Small intestine (tissue), 7 donors: ENCODE data around the gene SHISA8. TPM values are rescaled to one million over a fixed set of nuclear protein-coding genes. Genes with fewer than 3 reads are reported as not detected.

Experiments
- DNase-seq, 2 donors: peaks; one replicate each; pipeline versions ENCODE4 v3.0.0 to v3.0.0-alpha.2; 2013
- FAIRE-seq: peaks from 2 replicates; lab custom pipeline; 2012; peaks lifted over from hg19 to GRCh38; lab: Jason Lieb, UNC
- H3K27ac ChIP-seq, 3 donors: one replicate each; pipeline ENCODE4 v1.5.1; 2013; ENCODE audit warnings: low read length in 2 of 3, mild to moderate bottlenecking in 2 of 3, control low read depth in 1 of 3, inconsistent platforms in 1 of 3, low read depth in 1 of 3, moderate library complexity in 1 of 3
- H3K27me3 ChIP-seq, 3 donors: one replicate each; pipeline ENCODE4 v1.6.1; 2013; ENCODE audit warnings: low read length in 3 of 3, inconsistent platforms in 1 of 3; ENCODE audit not compliant: control insufficient read depth in 3 of 3, insufficient read depth in 3 of 3
- H3K36me3 ChIP-seq, 3 donors: one replicate each; pipeline ENCODE4 v1.6.1; 2013; ENCODE audit warnings: low read length in 3 of 3, inconsistent platforms in 1 of 3, low read depth in 1 of 3, mild to moderate bottlenecking in 1 of 3, moderate library complexity in 1 of 3; ENCODE audit not compliant: control insufficient read depth in 3 of 3, insufficient read depth in 2 of 3
- H3K4me1 ChIP-seq, 3 donors: one replicate each; pipeline ENCODE4 v1.6.1; 2013; ENCODE audit warnings: low read length in 2 of 3, inconsistent platforms in 1 of 3, low read depth in 1 of 3, mild to moderate bottlenecking in 1 of 3, moderate library complexity in 1 of 3; ENCODE audit not compliant: control insufficient read depth in 3 of 3, insufficient read depth in 2 of 3
- H3K4me3 ChIP-seq, 3 donors: one replicate each; pipeline ENCODE4 v1.5.1; 2013; ENCODE audit warnings: low read length in 3 of 3, control low read depth in 1 of 3, inconsistent platforms in 1 of 3, low read depth in 1 of 3, mild to moderate bottlenecking in 1 of 3, moderate library complexity in 1 of 3
- H3K9me3 ChIP-seq, 2 donors: one replicate each; pipeline ENCODE4 v1.6.1; 2013; ENCODE audit warnings: low read depth in 1 of 2, low read length in 1 of 2; ENCODE audit not compliant: control insufficient read depth in 2 of 2, insufficient read depth in 1 of 2
- WGBS, 3 donors: extraction: QIAGEN DNeasy Blood & Tissue Kit; methylation state at CpG; one replicate each; pipeline ENCODE4 v1.1.7; 2013; 5-methylcytosine and 5-hydroxymethylcytosine counted together
- polyA plus RNA-seq, 4 donors: library from polyadenylated mRNA; stranded (reverse) in 3 of 4; unstranded in 1 of 4; fragments of 200-250 nt in 3 of 4; fragments of 120-200 nt in 1 of 4; gene quantifications; one replicate each; pipeline versions ENCODE4 v1.2.1 to v1.2.3, GENCODE V29; 2013
- donor health status: healthy with polysubstance abuse.
- donor health status: control.
- donor health status: control.
- donor health status: Bipolar disorder and iron deficiency.
- donor health status: healthy.

Gene SHISA8
- polyA plus RNA-seq, 4 donors, result 0.04 to 0.10 TPM; not detected in 2

GRCh38 chr22:41913040-41913719, 1.7 kb downstream of the SHISA8 start:
- Histone ChIP-seq H3K27ac (no peak overlapping the region), H3K4me3 (no peak overlapping the region), H3K36me3 (peaks cover 0 to 2% (median 0%) of the 10 kb centered on the region in 3 donors), H3K4me1 (peaks cover 0 to 19% (median 3%) of the 10 kb centered on the region in 3 donors), H3K27me3 (peaks cover 6 to 86% (median 40%) of the 10 kb centered on the region in 3 donors), H3K9me3 (peaks cover 0 to 7% of the 10 kb centered on the region in 2 donors)
- no peak for DNase-seq
- no peak for FAIRE-seq
- 53 to 59% (median 57%) methylated on average over 11 of the region's 11 CpGs for whole genome bisulfite sequencing, 3 donors

DNA sequence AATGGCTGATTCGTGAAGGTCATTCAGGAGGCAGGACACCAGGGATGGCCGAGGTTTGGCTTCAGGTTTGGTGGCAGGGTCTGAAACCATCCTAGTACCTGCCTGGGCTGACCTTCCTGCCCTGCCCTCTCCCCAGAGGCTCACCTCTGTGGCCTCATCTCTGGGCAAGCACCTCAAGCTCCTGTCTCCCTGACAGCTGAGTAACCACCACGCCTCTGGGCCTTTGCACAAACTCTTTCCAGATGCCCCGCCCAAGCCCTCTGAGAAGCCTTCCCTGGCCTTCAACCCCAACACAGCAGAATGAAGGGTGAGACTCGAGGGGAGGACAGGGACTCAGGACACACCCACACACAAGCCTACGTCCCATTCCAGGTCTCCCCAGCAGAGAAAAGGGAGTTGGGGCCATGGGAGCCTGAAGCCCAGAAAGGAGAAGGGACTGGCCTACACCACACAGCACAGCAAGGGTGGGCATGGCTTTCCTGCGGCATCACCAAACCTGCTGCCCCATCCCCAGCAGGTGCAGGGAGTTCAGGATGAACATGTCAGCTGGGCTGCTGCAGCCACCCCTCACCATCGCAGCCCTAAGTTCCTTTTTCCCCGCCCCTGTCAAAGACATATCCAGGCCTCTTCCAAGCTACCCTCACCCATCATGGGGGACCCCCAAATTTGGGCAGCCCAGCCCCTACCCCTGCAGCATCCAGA, 2.4 kb downstream of the SHISA8 start:
- FAIRE-seq (no peak), DNase-seq (no peak)
- Histone ChIP-seq H3K4me3 (no peak overlapping the region), H3K9me3 (peaks cover 0 to 7% of the 10 kb centered on the region in 2 donors), H3K27ac (no peak overlapping the region), H3K27me3 (peaks cover 6 to 82% (median 40%) of the 10 kb centered on the region in 3 donors), H3K36me3 (peaks cover 0 to 9% (median 0%) of the 10 kb centered on the region in 3 donors), H3K4me1 (peaks cover 0 to 17% (median 3%) of the 10 kb centered on the region in 3 donors)
- 54 to 75% (median 62%) methylated on average over 9 of the region's 9 CpGs for WGBS, 3 donors

GRCh38 chr22:41911001-41911611, 3.8 kb downstream of the SHISA8 start:
- DNase-seq, result no peak
- Histone ChIP-seq H3K4me1 (peaks cover 0 to 17% (median 3%) of the 10 kb centered on the region in 3 donors), H3K27me3 (peaks cover 6 to 68% (median 35%) of the 10 kb centered on the region in 3 donors), H3K36me3 (peaks cover under 1 to 22% (median 2%) of the 10 kb centered on the region in 3 donors), H3K4me3 (peak overlapping the region in 1 of 3 donors; percentile 9), H3K27ac (no peak overlapping the region), H3K9me3 (peaks cover 0 to 7% of the 10 kb centered on the region in 2 donors)
- 6 to 8% (median 8%) methylated on average over 31 to 37 of the region's 37 CpGs for WGBS, 3 donors
- FAIRE-seq, result no peak

DNA sequence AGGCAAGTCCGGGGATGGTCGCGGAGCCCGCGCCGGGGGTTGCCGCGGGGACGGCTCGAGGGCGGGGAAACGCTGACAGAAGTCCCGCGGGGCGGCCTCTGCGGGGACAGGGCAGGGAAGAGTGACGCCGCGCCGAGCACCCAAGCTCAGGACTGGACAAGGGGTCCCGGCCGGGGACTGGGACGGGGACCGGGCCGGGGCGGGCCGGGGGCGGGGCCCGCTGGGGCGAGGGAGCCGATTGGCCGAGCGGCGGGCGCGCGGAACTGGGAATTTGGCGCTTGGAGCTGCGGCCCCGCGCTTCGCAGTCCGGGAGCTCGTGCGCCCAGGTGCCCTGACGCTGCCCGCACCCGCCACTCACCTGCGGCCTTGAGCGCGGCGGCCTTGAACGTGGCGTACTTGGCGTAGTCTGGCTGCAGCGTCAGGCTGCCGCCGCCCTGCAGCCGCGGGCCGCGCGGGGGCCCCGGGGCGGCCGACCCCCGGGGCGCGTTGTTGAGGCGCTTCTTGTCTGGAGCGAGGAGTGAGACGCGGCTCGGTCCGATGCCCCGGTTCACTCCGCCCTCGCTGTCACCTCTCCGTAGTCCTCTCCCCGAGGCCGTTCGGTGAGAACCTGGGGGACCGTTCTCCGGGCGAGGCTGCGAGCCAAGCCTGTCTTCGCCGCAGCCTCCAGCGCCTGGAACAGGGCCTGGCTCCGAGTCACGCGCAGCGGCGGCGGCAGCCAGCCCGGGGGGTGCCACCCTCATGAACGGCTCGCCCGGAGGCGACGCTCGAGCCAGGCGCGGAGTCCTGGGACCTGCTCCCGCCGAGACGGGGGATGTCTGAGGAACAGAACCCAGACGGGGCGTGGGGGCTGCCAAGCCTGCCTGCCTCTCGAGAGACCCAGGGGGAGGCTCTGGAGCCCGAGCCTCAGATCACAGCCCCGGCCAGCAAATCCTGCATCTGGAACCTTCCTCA, 4.5 kb downstream of the SHISA8 start:
- H3K27me3 ChIP-seq, result peaks cover 6 to 60% (median 33%) of the 10 kb centered on the region in 3 donors
- H3K4me3 ChIP-seq, result peak overlapping the region in 1 of 3 donors; percentile 37
- no peak overlapping the region for H3K27ac ChIP-seq
- H3K9me3 ChIP-seq, result peaks cover 0 to 7% of the 10 kb centered on the region in 2 donors
- peaks cover 2 to 29% (median 5%) of the 10 kb centered on the region in 3 donors for H3K36me3 ChIP-seq
- H3K4me1 ChIP-seq, result peaks cover 0 to 13% (median 3%) of the 10 kb centered on the region in 3 donors
- FAIRE-seq (no peak), DNase-seq (peak in 1 of 2 donors; percentile 58)
- 0 to 2% (median 1%) methylated on average over 88 to 112 of the region's 112 CpGs for WGBS, 3 donors

DNA sequence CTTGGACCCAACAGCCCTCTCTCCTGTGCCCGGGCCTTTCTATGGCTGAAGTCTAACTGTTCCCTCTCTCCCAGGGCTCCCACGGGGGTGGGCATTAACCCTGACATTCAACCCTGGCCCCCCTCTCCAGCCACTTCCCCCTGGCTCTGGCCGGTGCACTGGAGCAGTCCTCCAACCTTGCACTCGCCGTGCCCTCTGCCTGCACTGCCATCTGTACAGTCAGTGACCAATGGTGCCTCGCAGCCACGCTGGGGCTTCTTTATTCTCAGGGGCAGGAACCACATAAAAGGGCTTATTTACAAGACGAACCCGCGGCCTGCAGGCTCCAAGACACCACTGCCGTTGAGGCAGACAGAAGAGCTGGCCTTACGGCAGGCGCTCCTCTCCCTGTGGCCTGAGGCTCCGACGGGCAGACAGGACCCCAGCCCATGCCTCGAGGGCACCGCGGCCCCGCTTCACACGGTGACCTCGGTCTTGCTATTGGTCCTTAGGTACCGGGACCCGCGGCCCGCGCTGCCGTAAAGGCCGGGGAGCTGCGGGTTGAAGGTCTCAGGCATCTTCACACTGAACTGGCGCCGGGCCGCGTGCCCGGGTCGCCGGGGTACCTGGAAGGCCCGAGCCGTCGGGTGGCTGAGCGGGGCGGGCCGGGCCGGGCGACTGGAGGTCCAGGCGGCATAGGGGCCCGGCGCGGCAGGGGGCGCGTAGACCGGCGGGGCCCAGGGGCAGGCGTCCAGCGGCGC, 5.4 kb downstream of the SHISA8 start:
- Histone ChIP-seq H3K27ac (no peak overlapping the region), H3K27me3 (peaks cover 6 to 56% (median 31%) of the 10 kb centered on the region in 3 donors), H3K4me3 (peak overlapping the region in 1 of 3 donors; percentile 37), H3K9me3 (peaks cover 0 to 7% of the 10 kb centered on the region in 2 donors), H3K4me1 (peaks cover 0 to 10% (median 3%) of the 10 kb centered on the region in 3 donors), H3K36me3 (peaks cover 2 to 38% (median 7%) of the 10 kb centered on the region in 3 donors)
- no peak for DNase-seq
- WGBS, 3 donors, result 13 to 24% (median 21%) methylated on average over 38 to 55 of the region's 55 CpGs
- FAIRE-seq, result no peak

GRCh38 chr22:41908411-41909309, 6.2 kb downstream of the SHISA8 start:
- DNase-seq (no peak), FAIRE-seq (no peak)
- Histone ChIP-seq H3K27me3 (peaks cover 6 to 51% (median 27%) of the 10 kb centered on the region in 3 donors), H3K4me3 (no peak overlapping the region), H3K9me3 (peaks cover 0 to 7% of the 10 kb centered on the region in 2 donors), H3K27ac (no peak overlapping the region), H3K4me1 (peaks cover 0 to 10% (median 3%) of the 10 kb centered on the region in 3 donors), H3K36me3 (peaks cover 7 to 46% (median 8%) of the 10 kb centered on the region in 3 donors)
- 51 to 69% (median 61%) methylated on average over 12 to 14 of the region's 14 CpGs for WGBS, 3 donors
